ENCODE results near the gene EEFSEC.

EEFSEC gene

DNA sequence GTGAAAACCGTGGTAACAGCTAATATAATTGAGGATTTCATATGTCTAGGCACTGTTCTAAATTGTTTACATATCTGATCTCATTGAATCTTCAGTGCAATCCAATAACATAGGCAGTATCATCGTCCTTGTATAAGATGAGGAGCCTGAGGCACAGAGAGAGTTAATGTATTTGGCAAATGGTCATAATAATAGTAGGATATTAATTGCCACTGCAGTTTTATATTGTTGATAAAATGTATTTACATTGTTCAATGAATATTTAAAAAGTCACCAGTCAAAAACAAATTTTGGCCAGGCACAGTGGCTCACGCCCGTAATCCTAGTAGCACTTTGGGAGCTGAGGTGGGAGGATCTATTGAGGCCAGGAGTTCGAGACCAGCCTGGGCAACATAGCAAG, 88.5 kb downstream of the EEFSEC start:
- no peak for DNase-seq (ENCODE audit: low read depth in 2 of 2)

DNA sequence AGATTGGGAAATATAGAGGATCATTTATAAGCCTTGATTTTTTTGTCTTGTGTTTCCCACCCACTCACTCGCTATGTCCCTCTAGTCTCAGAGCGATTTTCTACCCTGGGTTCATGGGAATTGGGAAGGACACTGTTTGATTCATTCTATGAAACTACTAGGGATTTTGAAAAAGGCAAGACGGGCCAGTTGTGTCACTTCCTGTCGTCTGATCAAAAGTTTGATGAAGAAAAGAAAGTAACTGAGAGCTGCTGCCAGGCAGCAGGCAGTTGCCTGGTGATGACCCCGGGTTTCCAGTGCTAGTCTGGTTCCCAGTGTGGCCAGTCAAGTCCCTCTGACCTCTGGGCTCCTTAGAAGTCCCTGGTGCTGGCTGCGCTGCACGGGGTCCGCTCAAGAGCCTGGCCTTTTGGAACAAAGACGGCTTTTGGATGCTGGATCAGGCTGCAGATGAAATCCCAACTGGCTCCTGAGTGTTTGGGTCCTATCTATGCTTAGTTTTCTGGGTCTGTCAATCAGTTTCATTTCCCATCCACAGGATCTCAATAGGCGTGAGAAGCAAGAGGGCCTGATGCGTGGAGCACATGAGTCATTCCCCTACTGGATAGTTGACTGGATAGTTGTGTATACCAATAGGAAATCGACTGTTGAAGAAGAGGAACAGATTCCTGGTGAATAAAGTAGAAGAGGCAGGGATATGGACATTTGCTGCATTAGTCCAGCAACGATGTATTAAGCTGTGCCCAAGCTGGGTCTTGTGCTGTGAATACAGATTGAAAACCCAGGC, 89.7 kb downstream of the EEFSEC start:
- peak in 1 of 2 donors; percentile 4 for DNase-seq (ENCODE audit: low read depth in 2 of 2)

DNA sequence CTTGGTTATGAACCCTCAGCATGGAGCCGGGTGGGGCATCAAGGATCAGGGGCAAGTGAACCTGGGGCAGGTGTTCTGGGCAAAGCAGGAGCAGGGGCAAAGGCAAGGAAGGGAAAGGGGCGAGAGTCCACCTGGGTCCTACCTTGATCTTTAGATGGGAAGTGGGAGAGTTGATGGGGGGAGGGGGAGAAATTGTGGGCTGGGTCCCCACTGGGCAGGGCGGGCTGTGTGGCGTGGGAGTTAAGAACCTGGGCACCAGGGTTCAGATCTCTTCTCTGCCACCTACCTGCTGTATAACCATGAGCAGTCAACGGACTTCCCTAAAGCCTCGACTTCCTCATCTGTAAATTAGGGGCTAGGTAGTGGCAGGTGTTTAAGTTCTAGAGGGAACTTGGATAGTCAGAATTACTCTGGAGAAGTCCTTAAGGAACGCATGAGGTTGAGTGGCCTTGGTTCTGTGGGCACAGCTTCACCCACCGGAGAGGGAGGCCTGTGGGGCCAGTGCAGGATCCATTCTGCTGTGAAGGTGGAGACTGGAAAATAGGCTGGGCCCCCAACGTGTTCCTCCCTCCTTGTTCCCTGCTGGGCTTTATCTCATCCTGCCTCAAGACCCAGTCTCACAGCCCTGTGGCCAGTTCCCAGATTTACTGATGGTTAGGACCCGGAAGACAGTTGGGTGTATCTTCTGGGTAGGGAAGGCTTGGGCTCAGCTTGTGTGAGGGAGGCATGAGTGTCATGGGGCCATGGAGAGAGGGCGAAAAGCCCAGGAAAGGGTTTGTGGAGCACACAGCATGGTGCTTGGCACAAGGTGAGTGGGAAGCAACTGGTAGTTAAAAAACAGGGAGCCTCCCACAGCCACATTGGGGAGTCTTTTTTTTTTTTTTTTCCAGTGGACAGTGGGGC, 90.6 kb downstream of the EEFSEC start:
- DNase-seq (ENCODE audit: low read depth in 2 of 2): no peak

DNA sequence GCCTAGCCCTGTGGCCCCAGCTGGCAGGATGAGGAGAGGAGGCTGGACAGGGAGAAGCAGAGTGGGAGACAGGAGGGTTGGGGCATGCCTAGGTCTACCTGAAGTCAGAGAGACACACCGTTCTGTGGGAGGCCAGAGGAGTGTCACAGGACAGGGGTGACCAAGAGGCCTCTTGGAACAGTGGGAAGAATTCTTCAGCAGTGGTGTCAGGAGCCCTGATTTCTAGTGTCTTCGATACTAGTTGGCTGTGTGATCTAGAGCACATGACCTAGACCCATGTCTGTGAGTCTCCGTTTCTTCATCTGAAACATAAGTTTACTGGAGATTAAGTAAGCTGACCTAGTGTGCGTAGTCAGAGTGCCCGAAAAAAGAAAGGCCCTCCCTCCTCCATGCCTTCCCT, 92.2 kb downstream of the EEFSEC start:
- no peak for DNase-seq (ENCODE audit: low read depth in 2 of 2)

DNA sequence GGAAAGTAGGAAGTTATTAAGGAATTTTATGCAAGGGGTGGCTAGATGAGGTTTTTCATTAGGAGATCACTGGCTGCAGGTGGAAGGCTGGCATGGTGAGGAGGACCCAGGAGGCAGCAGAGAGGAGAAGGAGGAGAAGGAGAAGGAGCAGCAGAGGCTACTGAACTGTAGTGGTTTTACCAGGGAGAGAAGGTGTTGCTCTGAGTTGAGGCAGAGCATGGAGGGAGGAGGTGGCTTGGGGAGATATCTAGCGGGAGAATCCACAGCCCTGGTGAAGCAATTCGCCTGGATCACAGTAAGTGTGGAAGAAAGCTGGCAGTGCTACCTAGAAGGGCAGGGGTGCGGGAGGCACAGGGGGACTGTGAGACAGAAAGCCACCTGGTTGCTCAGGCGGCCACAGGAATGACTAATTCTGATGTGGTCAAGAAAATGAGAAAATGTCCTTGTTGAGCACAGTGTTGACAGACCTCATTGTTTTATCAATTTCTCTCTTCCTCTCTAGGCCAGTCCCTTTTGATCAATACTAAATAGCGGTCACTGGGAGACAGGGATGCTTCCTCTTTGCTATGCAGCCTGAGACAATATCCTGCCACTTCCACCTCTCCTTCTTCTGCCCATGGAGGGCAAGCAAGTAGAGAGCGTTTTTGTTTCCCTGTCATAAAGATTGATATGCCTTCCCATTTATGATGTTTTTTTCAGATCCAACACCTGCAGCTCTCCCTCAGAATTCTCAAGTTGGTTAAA, 94.6 kb downstream of the EEFSEC start:
- DNase-seq (ENCODE audit: low read depth in 2 of 2): no peak

DNA sequence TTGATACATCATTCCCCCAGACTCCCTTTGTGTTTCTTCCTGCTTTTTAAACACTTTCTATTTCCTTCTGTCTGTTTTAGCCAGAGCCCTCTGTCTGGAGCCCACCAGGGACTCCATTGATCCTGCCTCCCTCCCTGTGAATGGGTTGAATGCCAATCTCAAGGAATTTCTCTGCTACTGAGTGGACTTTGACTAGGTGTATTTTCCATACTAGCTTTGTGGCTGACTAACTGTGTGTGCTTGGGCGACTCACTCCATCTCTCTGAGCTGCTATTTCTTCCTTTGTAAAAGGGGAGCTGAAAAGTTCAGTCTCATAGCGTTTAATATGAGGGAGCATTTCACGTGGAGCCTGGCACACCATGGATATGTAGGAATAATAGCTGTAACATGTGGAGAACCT, 98.8 kb downstream of the EEFSEC start:
- no peak for DNase-seq (ENCODE audit: low read depth in 2 of 2)

DNA sequence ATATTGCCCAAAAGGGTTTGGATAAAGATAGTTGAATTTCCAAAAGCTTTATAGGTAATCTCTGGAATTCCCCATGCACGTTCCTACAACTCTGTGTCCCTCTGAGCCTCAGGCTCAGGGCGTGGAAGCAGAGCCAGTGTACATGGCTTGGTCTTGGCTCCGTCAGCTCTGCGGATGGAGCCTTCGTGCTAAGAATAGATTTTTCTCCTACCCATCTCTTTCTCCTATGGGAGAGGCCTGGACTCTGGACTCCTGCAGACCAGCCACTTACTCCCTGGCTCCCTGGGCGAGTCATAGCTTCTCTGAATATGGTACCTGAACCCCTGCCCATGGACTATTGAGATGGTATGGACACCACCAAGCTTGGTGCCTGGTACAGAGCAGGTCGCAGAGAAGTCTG, 99.9 kb downstream of the EEFSEC start:
- no peak for DNase-seq (ENCODE audit: low read depth in 2 of 2)

DNA sequence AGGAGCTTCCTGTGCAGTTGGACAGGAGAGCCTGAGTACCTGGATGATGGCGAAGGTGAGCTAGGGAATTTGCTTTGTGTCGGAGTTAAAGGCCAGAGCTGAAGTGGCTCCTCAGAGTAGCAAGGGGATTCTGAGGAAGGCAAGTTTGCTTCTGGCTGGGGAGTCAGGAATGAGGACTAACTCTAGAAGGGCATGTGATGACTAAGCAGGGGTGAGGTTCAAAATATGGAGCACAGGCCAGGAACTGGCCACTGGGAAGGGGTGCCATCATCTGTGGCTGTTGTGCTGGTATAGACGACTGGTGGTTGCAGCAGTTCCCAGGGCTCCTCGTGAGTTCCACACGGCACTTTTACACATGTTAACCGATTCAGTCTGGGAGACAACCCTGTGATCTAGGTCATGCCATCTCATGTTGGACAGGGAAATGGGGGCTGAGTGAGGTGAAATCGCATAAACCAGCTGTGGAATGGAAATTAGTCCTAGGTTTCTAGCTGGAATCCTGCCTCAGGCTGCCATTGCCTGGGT, 100.8 kb downstream of the EEFSEC start:
- DNase-seq (ENCODE audit: low read depth in 2 of 2): no peak

DNA sequence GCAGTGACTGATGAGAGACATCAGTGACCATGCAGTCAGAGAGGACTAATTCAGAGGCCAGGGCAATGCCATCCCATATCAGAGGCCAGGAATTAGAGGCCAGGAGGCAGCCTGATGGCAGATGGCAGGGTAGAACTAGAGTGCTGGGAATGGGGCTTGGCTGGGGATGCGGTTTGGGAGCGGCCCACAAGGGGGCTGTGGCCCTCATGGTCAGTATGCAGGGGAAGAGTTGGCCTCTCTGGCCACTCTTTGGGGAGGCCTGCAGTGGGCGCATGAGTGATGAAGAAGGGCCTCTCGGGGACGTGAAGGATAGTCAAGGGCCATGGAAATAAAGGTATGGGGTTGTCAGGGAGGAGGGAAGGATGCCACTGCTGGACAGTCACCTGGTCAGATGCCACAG, 101.7 kb downstream of the EEFSEC start:
- DNase-seq (ENCODE audit: low read depth in 2 of 2): no peak

DNA sequence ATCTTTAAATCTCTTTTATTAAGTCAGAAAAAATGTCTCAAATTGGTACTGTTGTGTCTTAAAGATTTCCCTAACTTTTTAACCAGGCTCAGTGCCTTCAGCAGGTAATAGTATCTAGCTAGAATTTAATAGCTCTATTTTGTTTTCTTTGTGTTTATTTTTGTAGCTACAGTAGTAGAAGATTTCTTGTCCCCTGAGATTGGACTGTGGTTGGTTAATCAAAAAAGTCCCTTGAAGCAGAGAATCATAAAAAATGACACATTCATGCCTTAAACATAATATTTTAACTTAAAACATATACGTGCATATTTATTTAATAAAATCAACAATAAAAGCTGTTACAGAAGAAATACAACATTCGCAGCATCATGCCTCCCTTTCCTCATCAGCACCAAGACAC, 102.8 kb downstream of the EEFSEC start:
- no peak for DNase-seq (ENCODE audit: low read depth in 2 of 2)

DNA sequence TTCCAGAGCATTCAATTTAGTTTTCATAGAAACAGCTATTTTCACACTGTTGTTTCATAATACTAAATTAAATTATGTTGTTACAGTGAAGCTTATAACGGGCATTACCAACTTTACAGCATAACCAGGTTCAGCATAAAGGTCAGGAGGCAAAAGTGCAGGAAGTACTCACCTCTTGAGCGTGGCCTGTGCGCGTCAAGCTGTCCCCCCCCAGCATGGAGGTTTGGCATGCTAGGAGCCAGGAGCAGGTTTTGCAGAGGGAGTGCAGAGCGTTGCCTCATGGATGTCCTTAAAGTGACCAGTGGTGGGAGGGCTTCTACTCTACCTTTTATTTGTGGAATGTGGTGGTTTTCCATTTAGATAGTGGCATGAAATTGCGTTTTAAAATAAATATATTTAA, 104.4 kb downstream of the EEFSEC start:
- DNase-seq (ENCODE audit: low read depth in 2 of 2): no peak

DNA sequence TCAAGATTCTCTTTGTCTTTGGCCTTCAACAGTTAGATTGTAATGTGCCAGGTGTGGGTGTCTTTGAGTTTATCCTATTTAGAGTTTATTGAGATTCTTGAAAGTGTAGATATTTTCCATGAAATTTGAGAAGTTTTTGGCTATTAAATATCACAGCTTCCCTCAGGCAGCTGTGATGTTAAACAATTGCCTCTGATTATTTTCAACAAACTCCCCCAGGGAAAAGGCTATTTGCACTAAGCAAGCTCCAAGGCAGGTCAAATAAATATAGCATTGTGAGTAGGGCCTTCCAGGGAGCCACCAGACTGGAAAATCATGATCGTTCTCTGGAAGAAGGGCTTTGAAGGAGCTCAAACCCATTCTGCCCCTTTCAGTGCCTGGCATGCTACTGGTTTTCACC, 107.0 kb downstream of the EEFSEC start:
- no peak for DNase-seq (ENCODE audit: low read depth in 2 of 2)

DNA sequence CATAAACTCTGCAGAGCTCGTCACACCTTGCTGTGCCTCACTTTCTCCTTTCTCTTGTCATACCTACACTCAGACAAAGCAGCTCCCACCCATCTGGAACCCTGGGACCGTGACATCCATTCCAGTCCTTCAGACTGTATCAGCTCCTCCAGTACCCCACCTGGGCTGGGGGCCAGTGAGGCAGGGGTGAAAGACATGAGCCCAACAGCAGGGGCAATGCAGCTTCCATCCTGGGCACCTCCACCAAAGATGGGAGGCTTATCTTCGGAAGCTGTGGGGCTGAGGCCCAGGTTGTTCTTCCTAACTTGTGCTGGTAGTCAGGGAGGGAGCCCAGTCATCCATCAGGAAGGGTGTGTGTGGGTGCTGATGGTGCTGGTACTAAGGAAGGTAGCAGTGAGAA, 109.2 kb downstream of the EEFSEC start:
- DNase-seq (ENCODE audit: low read depth in 2 of 2): no peak

DNA sequence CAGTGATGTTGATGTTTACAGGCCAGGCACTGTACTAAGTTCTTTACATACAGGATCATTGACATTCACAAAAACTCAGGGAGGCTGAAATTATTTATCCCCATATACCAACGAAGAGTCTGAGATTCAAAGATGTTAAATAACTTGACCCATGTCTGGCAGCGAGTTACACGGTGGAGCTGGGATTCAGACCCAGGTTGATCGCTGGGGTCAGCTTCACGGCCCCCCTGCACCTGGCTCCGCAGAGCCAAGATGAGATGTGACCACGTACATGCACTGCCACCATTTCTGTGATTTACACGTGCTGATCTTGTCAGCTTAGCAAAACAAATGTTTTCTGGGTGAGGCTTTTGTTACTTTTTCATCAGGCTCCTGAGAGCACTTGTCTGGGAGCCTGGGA, 109.8 kb downstream of the EEFSEC start:
- DNase-seq (ENCODE audit: low read depth in 2 of 2): no peak

DNA sequence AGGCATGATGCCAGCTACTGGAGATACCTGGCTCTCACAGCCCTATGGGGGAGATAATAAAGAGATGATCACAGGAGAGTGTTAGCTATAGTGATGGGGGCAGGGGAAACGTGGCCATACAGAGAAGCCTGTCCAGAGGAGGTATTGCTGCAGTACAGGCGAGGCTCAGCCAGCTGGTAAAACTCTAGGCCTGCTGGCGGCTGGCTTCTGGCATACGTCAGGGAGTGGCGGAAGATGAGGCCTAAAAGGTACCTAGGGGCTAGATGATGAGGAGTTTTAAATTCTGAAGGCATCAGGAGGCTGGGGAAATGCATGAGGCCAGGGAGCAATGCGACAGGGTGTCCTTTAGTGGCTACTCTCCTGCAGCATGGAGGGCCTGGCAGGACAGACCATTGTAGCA, 110.7 kb downstream of the EEFSEC start:
- no peak for DNase-seq (ENCODE audit: low read depth in 2 of 2)

DNA sequence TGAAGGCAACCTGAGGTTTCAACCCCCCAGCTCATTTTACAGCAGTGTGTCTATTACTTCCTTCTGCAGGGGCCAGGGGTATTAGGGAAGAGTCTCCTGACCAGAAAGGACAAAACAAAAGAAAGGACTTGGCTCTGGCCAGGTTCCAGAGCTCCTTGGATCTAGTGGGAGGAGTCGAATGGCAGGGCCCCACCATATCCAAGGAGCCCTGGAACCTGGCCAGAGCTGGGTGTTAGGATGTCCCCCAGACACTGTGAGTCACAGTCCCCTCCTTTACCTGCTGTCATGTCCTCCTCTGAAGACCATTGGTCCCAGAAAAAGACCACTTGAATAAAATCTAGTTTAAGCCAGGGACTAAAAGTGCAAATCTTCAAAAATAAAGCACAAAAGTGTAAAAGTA, 113.2 kb downstream of the EEFSEC start:
- DNase-seq (ENCODE audit: low read depth in 2 of 2): no peak

DNA sequence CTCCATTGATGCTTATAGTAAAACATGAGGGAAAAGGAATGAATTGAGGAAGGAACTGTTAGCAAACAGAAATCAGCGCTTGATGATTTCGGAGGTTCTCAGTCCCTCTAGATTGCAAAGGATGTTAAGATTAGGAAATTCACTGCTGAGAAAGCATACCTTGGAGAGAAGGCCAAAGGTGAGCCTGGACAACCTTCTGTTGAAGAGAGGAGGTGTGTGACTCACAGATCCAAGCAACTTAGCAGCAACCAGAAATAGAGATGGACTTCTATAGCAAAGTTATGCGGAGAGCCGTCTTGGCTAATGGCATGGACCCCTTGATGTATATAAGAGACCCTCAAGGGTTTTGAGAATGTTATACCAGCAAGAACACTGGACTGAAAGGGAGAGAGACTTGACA, 114.3 kb downstream of the EEFSEC start:
- DNase-seq (ENCODE audit: low read depth in 2 of 2): no peak

DNA sequence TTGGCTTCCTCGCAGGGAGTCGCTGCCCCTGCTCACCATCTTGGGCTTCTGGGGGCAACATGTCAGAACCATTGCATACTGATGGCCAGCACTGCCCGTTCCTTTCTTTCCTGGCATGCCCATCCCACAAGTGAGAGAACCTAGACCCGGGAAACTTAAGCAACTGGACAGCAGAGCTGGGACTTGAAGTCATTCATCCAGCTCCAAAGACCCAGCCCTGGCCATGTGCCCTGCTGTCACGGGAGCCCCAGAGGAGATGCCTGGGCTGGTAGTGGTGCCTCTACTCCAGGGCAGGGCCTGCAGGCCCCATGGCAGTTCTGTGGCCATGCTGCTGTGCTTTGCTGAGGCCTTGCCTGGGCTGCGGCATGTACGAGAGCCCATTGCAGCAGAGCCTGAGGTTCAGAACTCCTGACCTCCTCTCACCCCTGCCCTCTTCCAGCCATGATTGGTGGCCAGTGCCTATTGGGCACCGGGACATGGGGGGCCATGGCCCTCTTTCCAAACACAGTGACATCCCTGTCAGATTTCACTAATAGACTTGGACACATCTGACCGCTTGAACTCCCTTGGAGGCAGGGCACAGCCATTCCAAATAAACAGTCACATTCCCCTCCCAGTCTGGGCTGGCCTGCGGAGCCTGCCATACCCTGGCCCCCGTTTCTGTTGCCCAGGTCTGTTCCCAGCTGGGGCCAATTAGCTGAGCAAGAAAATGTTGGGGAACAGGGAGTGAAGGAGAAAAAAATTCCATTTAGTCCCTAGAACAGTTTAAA, 115.9 kb downstream of the EEFSEC start:
- no peak for DNase-seq (ENCODE audit: low read depth in 2 of 2)

DNA sequence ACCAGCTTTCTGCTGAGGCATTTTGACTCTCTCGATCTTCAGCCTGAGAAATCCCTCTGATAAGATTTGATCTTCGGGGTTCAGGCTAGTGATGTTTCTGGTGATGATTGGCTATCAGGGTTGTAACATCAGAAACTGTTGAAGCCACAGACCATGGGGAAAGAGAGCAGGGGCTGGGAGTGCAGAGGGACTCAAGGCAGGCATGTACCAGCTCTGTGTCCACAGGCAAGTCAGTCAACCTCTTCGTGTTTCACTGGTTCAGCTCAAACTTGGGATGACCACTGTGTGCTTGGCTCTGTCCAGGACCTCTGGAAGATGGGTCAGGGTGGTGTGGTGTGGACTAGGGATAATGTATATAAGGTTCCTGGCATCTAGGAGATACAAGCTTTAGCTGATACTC, 116.5 kb downstream of the EEFSEC start:
- no peak for DNase-seq (ENCODE audit: low read depth in 2 of 2)

DNA sequence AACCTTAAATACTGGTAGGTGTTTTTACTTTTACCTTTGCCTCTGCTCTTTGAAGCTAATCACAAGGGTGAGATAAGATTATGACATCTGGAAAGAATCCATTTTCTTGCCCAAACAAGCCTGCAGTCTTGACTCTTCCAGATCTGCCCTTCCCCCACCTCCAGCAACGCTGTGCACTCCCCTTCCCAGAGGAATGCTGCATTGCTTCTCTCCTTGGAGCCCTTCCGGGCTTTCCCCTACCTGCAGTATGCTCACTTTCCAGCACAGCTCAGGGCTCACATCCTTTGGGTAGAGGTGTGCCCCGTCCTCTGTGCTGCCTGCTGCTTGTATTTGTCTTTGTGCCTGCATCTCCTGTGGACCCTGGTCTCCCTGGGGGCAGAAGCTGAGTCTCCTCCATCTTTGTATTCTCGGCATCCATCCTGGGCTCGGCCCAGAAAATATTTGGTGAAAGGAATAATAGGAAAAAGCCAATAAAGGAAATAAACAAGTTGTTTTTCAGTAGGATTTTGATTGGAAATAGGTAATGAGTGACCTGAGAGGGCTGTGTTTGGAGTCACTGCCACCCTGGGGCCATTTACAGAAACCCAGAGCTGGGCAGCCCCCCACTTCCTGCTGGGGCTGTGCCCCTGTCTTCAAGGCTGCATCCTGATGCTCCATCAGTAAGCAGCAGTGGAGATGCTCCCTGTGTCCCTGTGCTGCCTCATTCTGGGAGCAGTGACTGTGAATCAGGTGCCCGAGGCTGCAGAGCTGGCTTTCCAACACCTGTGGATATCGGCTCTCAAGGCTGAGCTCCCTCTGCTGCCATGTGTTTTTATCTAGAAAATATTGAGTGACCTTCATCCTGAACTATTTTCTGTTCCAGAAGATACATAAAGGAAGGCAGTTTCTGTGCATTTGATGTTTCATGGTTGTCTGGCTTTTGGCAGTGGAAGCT, 117.5 kb downstream of the EEFSEC start:
- no peak for DNase-seq (ENCODE audit: low read depth in 2 of 2)
